Measurements from ENCODE around the gene CFTR.

Gene CFTR

GRCh38 chr7:117667456-117667855 lies 187.6 kb downstream of the CFTR start:
- no peak overlapping the region for H3K27ac ChIP-seq (ENCODE audit: low read depth, low read length)
- H3K27me3 ChIP-seq (ENCODE audit: control insufficient read depth, insufficient read depth, low read length) = no peaks in the 10 kb centered on the region
- H3K4me1 ChIP-seq (ENCODE audit: control insufficient read depth, insufficient read depth, low read length) = peaks cover 13% of the 10 kb centered on the region; the same call in 1 of the 2 replicates
- no peak overlapping the region for H3K9ac ChIP-seq (ENCODE audit: low read length)
- H3K4me3 ChIP-seq (ENCODE audit: low read depth, low read length) = no peak overlapping the region
- H3K9me3 ChIP-seq (ENCODE audit: control insufficient read depth, insufficient read depth, low read depth, low read length) = no peaks in the 10 kb centered on the region
- no peaks in the 10 kb centered on the region for H3K36me3 ChIP-seq (ENCODE audit: control insufficient read depth, insufficient read depth, low read length)

- H3K27me3 ChIP-seq (ENCODE audit: control insufficient read depth, insufficient read depth, low read length) = no peaks in the 10 kb centered on the region
- H3K4me1 ChIP-seq (ENCODE audit: control insufficient read depth, insufficient read depth, low read length) = peaks cover 36% of the 10 kb centered on the region
- H3K27ac ChIP-seq (ENCODE audit: low read depth, low read length) = no peak overlapping the region
These were observed 190.0 kb downstream of the CFTR start for GRCh38 chr7:117669818-117670217.

GRCh38 chr7:117672453-117672852 lies 192.6 kb downstream of the CFTR start:
- Histone ChIP-seq H3K27me3 (ENCODE audit: control insufficient read depth, insufficient read depth, low read length) (no peaks in the 10 kb centered on the region), H3K9ac (ENCODE audit: low read length) (no peak overlapping the region), H3K36me3 (ENCODE audit: control insufficient read depth, insufficient read depth, low read length) (no peaks in the 10 kb centered on the region), H3K9me3 (ENCODE audit: control insufficient read depth, insufficient read depth, low read depth, low read length) (no peaks in the 10 kb centered on the region), H3K27ac (ENCODE audit: low read depth, low read length) (no peak overlapping the region), H3K4me1 (ENCODE audit: control insufficient read depth, insufficient read depth, low read length) (peaks cover 51% of the 10 kb centered on the region), H3K4me3 (ENCODE audit: low read depth, low read length) (no peak overlapping the region)

More at GRCh38 chr7:117669818-117670217, 190.0 kb downstream of the CFTR start:
- H3K4me3 ChIP-seq (ENCODE audit: low read depth, low read length) = no peak overlapping the region
- no peaks in the 10 kb centered on the region for H3K36me3 ChIP-seq (ENCODE audit: control insufficient read depth, insufficient read depth, low read length)
- no peaks in the 10 kb centered on the region for H3K9me3 ChIP-seq (ENCODE audit: control insufficient read depth, insufficient read depth, low read depth, low read length)
- no peak overlapping the region for H3K9ac ChIP-seq (ENCODE audit: low read length)

- H3K27ac ChIP-seq (ENCODE audit: low read depth, low read length) = no peak overlapping the region
These were observed 193.5 kb downstream of the CFTR start for GRCh38 chr7:117673367-117673766.

GRCh38 chr7:117673839-117674238 lies 194.0 kb downstream of the CFTR start:
- no peaks in the 10 kb centered on the region for H3K36me3 ChIP-seq (ENCODE audit: control insufficient read depth, insufficient read depth, low read length)
- peak overlapping the region; percentile 32 for H3K4me3 ChIP-seq (ENCODE audit: low read depth, low read length)
- H3K27ac ChIP-seq (ENCODE audit: low read depth, low read length) = no peak overlapping the region
- no peak overlapping the region for H3K9ac ChIP-seq (ENCODE audit: low read length)
- peaks cover 51% of the 10 kb centered on the region for H3K4me1 ChIP-seq (ENCODE audit: control insufficient read depth, insufficient read depth, low read length)
- no peaks in the 10 kb centered on the region for H3K9me3 ChIP-seq (ENCODE audit: control insufficient read depth, insufficient read depth, low read depth, low read length)
- no peaks in the 10 kb centered on the region for H3K27me3 ChIP-seq (ENCODE audit: control insufficient read depth, insufficient read depth, low read length)

More at GRCh38 chr7:117673367-117673766, 193.5 kb downstream of the CFTR start:
- Histone ChIP-seq H3K36me3 (ENCODE audit: control insufficient read depth, insufficient read depth, low read length) (no peaks in the 10 kb centered on the region), H3K4me3 (ENCODE audit: low read depth, low read length) (peak overlapping the region; percentile 32), H3K9ac (ENCODE audit: low read length) (no peak overlapping the region), H3K27me3 (ENCODE audit: control insufficient read depth, insufficient read depth, low read length) (no peaks in the 10 kb centered on the region), H3K4me1 (ENCODE audit: control insufficient read depth, insufficient read depth, low read length) (peaks cover 51% of the 10 kb centered on the region), H3K9me3 (ENCODE audit: control insufficient read depth, insufficient read depth, low read depth, low read length) (no peaks in the 10 kb centered on the region)

GRCh38 chr7:117674617-117675016 lies 194.8 kb downstream of the CFTR start:
- H3K27me3 ChIP-seq (ENCODE audit: control insufficient read depth, insufficient read depth, low read length) = no peaks in the 10 kb centered on the region
- no peaks in the 10 kb centered on the region for H3K9me3 ChIP-seq (ENCODE audit: control insufficient read depth, insufficient read depth, low read depth, low read length)
- H3K4me3 ChIP-seq (ENCODE audit: low read depth, low read length) = no peak overlapping the region
- H3K9ac ChIP-seq (ENCODE audit: low read length) = no peak overlapping the region
- H3K4me1 ChIP-seq (ENCODE audit: control insufficient read depth, insufficient read depth, low read length) = peaks cover 51% of the 10 kb centered on the region
- H3K27ac ChIP-seq (ENCODE audit: low read depth, low read length) = no peak overlapping the region
- H3K36me3 ChIP-seq (ENCODE audit: control insufficient read depth, insufficient read depth, low read length) = no peaks in the 10 kb centered on the region

GRCh38 chr7:117675497-117676435 lies 195.9 kb downstream of the CFTR start:
- Histone ChIP-seq H3K9ac (ENCODE audit: low read length) (no peak overlapping the region), H3K9me3 (ENCODE audit: control insufficient read depth, insufficient read depth, low read depth, low read length) (no peaks in the 10 kb centered on the region), H3K4me3 (ENCODE audit: low read depth, low read length) (no peak overlapping the region), H3K27me3 (ENCODE audit: control insufficient read depth, insufficient read depth, low read length) (no peaks in the 10 kb centered on the region), H3K36me3 (ENCODE audit: control insufficient read depth, insufficient read depth, low read length) (no peaks in the 10 kb centered on the region), H3K27ac (ENCODE audit: low read depth, low read length) (no peak overlapping the region), H3K4me1 (ENCODE audit: control insufficient read depth, insufficient read depth, low read length) (peaks cover 46% of the 10 kb centered on the region)

GRCh38 chr7:117679120-117679519 lies 199.3 kb downstream of the CFTR start:
- peaks cover 33% of the 10 kb centered on the region for H3K4me1 ChIP-seq (ENCODE audit: control insufficient read depth, insufficient read depth, low read length)
- no peaks in the 10 kb centered on the region for H3K36me3 ChIP-seq (ENCODE audit: control insufficient read depth, insufficient read depth, low read length)
- no peak overlapping the region for H3K9ac ChIP-seq (ENCODE audit: low read length)
- H3K9me3 ChIP-seq (ENCODE audit: control insufficient read depth, insufficient read depth, low read depth, low read length) = no peaks in the 10 kb centered on the region
- no peak overlapping the region for H3K27ac ChIP-seq (ENCODE audit: low read depth, low read length)
- H3K4me3 ChIP-seq (ENCODE audit: low read depth, low read length) = no peak overlapping the region
- H3K27me3 ChIP-seq (ENCODE audit: control insufficient read depth, insufficient read depth, low read length) = no peaks in the 10 kb centered on the region

- Histone ChIP-seq H3K27me3 (ENCODE audit: control insufficient read depth, insufficient read depth, low read length) (no peaks in the 10 kb centered on the region), H3K9ac (ENCODE audit: low read length) (no peak overlapping the region), H3K4me3 (ENCODE audit: low read depth, low read length) (no peak overlapping the region), H3K36me3 (ENCODE audit: control insufficient read depth, insufficient read depth, low read length) (no peaks in the 10 kb centered on the region), H3K9me3 (ENCODE audit: control insufficient read depth, insufficient read depth, low read depth, low read length) (no peaks in the 10 kb centered on the region), H3K4me1 (ENCODE audit: control insufficient read depth, insufficient read depth, low read length) (peaks cover 16% of the 10 kb centered on the region), H3K27ac (ENCODE audit: low read depth, low read length) (no peak overlapping the region)
These were observed 203.0 kb downstream of the CFTR start for GRCh38 chr7:117682681-117683385.

GRCh38 chr7:117683430-117684175 lies 203.8 kb downstream of the CFTR start:
- Histone ChIP-seq H3K36me3 (ENCODE audit: control insufficient read depth, insufficient read depth, low read length) (no peaks in the 10 kb centered on the region), H3K4me3 (ENCODE audit: low read depth, low read length) (no peak overlapping the region), H3K9me3 (ENCODE audit: control insufficient read depth, insufficient read depth, low read depth, low read length) (no peaks in the 10 kb centered on the region), H3K9ac (ENCODE audit: low read length) (no peak overlapping the region), H3K4me1 (ENCODE audit: control insufficient read depth, insufficient read depth, low read length) (peaks cover 16% of the 10 kb centered on the region), H3K27me3 (ENCODE audit: control insufficient read depth, insufficient read depth, low read length) (no peaks in the 10 kb centered on the region), H3K27ac (ENCODE audit: low read depth, low read length) (no peak overlapping the region)
